ENCODE measurements around the gene PDE4D.
"Not testable (repeated sequence)": the region's sequence is repeated elsewhere in the genome, so short reads cannot be mapped to it uniquely, and the experiment has no call there.

Gene PDE4D

GRCh38 chr5:59092758-59093157 lies 800.8 kb downstream of the PDE4D start:
- no peak for DNase-seq

DNA sequence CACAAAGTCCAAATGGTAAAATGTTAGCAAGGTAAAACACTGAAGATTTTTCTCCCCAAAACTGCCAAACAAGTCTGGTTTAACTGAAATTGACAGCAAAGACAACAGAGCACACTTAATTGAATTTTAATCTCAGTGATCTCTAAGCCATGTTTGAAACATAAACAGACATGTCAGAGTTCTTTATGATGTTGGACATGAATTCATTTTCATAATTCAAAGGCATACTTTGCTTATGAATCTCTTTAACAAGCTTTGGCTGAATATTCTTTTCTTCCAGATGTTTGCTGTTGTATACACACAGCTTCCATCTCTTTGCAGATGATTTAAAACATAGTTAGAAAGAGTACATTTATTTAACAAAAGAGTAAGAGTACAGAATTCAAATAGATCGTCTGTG lies 801.6 kb downstream of the PDE4D start:
- DNase-seq = no peak

DNA sequence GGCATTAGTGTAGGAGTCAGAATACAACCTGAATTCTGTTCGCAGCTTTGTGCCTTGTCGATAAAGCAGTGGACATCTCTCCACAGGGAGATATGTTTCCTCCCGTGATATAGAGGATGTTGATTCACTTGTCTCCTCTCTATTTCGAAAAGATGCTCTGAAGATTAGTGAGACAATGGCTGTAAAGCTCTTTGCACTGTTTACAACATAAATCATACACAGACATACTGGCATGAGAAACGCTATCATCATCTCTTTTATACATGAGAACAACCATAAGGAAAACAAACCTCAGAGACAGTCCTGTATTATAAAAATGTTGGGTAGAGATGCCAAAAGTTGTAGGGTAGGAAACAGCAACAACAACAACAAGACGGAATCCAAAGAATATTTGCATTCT lies 803.2 kb downstream of the PDE4D start:
- no peak for DNase-seq

DNA sequence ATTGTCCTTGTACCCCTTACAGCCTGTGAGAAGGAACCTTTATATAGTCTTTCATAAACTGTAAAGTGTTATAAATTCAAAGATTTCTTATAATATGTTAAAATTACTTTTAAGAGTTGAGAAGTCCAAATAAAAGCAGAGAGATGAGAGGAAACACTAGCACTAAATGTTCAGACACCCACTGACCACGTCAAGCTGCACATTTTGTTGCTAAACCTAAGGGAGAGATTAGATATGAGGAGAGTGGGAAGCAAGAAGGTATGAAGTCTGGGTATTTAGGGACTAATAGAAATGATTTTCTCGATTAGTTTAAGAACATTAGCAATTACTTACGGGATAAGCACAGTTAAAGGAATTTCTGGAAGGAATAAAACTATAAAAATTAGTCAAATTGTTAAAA lies 803.8 kb downstream of the PDE4D start:
- no peak for DNase-seq

DNA sequence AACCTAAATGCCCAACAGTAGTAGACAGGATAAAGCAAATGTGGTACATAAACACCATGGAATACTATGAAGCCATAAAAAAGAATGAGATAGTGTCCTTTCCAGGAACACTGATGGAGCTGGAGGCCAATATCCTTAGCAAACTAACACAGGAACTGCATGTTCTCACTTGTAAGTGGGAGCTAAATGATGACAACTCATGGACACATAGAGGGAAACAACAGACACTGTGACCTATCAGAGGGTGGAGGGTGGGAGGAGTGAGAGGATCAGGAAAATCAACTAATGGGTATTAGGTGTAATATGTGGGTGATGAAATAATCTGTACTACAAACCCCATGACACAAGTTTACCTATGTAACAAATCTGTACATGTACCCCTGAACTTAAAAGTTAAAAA lies 805.0 kb downstream of the PDE4D start:
- DNase-seq = no peak

- no peak for DNase-seq
These were observed 807.5 kb downstream of the PDE4D start for GRCh38 chr5:59086024-59086423.

GRCh38 chr5:59081693-59082092 lies 811.8 kb downstream of the PDE4D start:
- DNase-seq = no peak

- peak in 1 of 51 donors; percentile 2 for DNase-seq
These were observed 813.6 kb downstream of the PDE4D start for GRCh38 chr5:59079622-59080620.

- DNase-seq = no peak
These were observed 821.6 kb downstream of the PDE4D start for GRCh38 chr5:59071755-59072549.

DNA sequence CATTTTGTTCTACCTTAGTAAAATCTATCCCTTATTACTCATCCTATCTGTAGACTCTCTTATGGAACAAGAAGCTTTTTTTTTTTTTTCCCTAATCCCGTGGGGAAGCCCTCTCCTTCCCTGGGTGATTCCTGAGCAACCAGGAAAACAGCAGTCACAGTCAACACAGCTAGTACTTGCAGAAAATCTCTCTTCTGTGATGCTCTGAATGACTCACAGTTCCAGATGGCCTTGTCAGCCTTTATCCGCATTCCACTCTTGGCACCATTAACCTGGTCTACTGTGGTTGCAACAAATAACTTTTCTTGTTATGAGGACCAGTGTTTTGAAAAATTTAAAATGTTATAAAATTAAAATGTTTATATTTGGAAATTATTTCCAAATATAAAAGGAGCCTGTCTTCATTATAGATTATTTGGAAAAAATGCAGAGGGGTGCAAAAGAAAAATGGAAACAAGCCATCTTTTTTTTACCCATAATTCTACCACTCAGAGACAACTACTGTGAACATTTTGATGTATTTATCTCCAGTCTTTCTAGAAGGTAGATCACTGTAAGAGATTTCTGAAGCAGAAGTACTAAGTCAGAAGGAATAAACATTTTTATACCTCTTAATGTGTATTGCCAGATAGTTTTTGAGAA lies 824.0 kb downstream of the PDE4D start:
- peak in 6 of 51 donors; percentile 2 to 23 (median 12) for DNase-seq

DNA sequence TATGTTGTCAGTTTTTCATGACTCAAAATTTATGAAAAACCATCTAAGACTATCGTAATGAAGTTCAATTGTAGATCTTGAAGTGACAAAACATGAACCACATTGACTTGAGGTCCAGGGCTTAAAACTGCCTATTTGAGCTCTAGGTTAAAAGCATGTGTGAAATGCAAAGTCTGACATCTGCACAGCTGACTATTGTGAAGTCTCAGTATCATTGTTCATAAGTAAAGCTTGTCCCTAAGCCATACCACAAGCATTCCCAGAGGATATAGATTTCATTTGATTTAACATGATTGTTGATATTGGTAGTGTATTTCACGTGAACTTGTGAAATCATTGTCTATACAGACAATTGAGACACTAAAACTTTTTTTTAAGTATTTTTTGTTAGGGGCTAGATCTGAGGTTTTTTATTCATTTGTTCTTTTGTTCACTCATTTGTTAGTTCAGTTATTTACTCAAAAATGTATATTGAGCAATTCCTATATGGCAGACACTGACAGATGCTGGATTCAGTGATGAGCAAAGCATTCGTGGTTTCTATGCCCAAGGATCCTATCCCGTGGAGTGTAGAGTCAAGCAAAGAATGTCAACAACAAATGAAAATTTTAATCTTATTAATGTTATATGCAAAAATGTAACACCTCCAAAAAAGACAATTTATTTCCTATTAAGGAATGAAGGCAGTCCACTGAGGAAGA lies 825.4 kb downstream of the PDE4D start:
- DNase-seq = no peak

DNA sequence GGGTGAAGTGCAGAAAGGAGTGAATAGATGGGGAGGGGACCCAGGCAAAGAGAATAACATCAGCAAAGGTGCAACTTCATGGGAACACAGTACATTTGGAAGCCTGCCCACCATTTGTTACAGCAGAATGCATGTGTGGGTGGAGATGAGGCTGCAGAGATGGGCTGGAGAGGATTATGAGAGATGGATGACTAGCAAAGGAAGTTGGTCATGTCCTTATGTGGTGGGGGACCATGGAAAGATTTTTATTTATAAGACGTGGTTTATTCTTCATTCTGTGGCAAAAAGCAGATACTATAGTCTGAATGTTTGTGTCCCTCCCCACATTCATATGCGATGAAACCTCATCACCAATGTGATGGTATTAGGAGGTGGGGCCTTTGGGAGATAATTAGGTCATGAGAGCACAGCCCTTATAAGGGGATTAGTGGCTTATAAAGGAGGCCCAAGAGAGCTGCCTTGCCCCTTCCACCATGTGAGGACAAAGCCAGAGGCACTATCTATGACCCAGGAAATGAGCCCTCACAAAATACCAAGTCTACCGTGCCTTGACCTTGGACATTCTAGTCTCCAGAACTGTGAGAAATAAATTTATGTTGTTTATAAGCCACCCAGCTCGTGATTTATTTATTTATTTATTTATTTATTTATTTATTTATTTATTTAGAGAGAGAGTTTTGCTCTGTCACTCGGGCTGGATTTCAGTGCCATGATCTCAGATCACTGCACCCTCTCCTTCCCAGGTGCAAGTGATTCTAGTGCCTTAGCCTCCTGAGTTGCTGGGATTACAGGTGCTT lies 827.0 kb downstream of the PDE4D start:
- peak in 1 of 51 donors; percentile 9 for DNase-seq

GRCh38 chr5:59065554-59065953 lies 828.0 kb downstream of the PDE4D start:
- no peak for DNase-seq

- DNase-seq = no peak
These were observed 829.2 kb downstream of the PDE4D start for GRCh38 chr5:59064293-59064692.

GRCh38 chr5:59062986-59063683 lies 830.4 kb downstream of the PDE4D start:
- DNase-seq = no peak

- no peak for DNase-seq
These were observed 832.1 kb downstream of the PDE4D start for GRCh38 chr5:59061377-59061776.

- no peak for DNase-seq
These were observed 834.4 kb downstream of the PDE4D start for GRCh38 chr5:59058969-59059687.

GRCh38 chr5:59058237-59058636 lies 835.3 kb downstream of the PDE4D start:
- no peak for DNase-seq

DNA sequence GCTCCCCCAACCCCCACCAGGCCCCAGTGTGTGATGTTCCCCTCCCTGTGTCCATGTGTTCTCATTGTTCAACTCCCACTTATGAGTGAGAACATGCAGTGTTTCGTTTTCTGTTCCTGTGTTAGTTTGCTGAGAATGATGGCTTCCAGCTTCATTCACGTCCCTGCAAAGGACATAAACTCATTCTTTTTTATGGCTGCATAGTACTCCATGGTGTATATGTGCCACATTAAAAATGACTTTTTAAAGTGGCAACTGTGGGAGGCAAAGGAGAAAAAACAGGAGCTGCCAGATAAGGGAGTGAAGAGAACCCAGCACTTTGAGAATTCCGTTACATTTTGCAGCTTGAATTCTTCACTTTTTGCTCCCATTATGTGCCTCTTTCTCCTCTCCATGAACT lies 836.9 kb downstream of the PDE4D start:
- not testable (repeated sequence) for DNase-seq

Measured in hypothalamus (tissue), 51 donors.